SW480 (cell line): ENCODE measurements around the gene CDCP1.
"Not testable (repeated sequence)": the region's sequence is repeated elsewhere in the genome, so short reads cannot be mapped to it uniquely, and the experiment has no call there.

Experiments
- DNase-seq: peaks from one replicate; pipeline ENCODE4 v3.0.0-alpha.2; 2016; ENCODE audit warnings: low spot score

Gene CDCP1

DNA sequence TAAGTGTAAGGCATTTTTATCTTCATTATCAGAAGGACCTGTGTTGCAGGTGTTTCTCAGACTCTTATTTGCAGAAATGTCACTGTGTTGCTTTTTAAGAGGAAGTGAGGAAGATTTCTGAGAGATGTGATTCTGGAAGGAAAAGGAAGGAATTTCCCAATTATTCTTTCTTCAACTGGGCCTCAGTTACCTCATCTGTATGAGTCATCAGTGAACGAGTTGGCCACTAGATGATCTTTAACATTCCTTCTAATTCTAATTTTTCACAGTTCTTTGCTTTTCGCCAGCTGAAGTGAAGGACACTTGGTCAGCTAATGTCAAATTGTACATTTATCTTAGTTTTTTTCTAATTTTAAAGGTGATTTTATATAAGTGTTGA lies 91.2 kb downstream of the CDCP1 start:
- DNase-seq = no peak

DNA sequence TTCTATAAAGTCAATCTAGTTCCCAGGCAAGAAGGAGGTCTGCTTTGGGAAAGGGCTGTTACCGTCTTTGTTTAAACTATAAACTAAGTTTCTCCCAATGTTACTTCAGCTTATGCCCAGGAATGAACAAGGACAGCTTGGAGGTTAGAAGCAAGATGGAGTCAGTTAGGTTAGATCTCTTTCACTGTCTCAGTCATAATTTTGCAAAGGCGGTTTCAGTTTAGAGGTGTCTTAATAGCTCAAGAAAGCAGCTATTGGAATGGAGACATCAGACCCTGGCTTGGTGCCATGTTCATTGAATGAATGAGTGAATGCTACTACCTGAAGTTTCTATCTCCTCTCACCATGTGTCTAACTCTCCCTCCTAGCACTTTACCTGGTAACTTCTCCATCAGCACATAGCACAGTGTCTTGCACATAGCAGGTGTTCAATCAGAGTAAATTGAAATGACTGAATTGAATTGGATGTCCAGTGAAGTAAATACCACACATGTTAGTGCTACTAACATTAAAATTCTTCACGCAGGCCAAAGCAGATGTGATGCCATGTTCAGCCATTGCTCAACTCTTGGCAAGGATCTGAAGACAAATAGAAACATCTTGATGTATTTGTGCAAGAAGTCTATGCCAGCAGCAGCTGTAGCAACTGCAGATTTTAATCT lies 91.9 kb downstream of the CDCP1 start:
- DNase-seq = no peak

DNA sequence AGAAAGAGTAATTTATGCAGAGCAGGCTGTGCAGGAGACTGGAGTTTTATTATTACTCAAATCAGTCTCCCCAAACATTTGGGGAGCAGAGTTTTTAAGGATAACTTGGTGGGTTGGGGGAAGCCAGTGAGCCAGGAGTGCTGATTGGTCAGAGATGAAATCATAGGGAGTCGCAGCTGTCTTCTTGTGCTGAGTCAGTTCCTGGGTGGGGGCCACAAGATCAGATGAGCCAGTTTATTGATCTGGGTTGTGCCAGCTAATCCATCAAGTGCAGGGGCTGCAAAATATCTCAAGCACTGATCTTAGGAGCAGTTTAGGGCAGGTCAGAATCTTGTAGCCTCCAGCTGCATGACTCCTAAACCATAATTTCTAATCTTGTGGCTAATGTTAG lies 92.4 kb downstream of the CDCP1 start:
- DNase-seq = not testable (repeated sequence)

DNA sequence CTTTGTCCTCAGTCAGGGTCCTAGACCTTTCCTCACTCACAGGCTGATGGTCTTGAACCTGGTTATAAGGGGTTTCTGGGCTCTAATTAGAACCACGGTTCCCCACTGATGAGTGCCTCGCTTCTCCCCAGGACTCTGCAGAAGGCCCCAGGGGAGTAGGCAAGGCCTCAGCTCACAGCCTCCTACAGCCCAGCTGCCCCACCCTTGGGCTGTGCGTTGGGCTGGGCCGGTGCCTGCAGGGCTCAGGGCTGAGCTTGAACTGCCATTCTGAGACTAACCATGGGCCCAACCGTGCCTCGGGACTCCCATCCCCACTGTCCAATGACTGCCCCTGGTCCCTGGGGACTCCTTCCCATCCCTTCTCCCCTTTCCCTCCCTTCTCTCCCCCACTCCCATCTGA lies 94.5 kb downstream of the CDCP1 start:
- DNase-seq = no peak

GRCh38 chr3:45049807-45050206 lies 96.4 kb downstream of the CDCP1 start:
- DNase-seq = no peak

DNA sequence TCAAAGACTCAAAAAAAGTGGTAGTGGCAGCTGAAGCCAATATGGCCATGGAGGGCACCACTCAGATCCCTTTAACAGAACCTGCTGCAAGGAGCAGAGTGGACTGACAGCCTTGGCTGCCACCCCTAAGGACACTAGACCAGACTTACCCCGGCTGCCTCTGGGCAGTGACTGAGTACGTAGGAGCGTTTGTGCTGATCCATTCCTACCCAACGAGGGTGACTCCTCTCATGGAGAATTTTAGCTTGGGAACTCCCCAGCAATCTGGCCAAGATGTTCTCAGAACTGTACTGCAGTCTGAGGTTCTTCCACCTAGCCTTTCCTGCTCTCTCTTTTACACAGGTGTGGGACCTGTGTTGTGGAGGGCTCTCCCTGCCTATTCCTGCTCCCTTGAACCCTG lies 97.9 kb downstream of the CDCP1 start:
- no peak for DNase-seq

- DNase-seq = peak; percentile 41
Observed at GRCh38 chr3:45043728-45044299, 102.4 kb downstream of the CDCP1 start.

- DNase-seq = no peak
Observed at GRCh38 chr3:45042162-45042561, 104.0 kb downstream of the CDCP1 start.

DNA sequence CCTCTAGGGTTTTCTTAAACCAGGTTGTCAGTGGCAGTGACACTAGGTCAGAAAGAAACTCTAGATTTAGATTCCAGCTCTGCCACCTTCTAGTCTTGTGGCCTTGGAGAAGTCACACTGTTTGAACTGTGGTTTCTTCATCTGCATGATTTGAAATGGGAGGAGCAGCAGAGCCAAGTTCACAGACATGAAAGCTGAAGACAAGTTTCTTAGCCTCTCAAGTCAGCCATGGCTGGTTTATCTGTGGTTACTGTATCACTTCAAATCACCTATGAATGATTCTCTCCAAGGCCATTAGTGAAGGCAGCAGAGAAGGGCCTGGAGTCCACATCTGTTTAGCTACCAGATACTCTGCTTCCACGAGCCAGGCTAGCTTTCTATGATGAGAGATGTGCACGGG lies 104.5 kb downstream of the CDCP1 start:
- peak; percentile 25 for DNase-seq

- peak; percentile 92 for DNase-seq
Observed at GRCh38 chr3:45037720-45038455, 108.3 kb downstream of the CDCP1 start.

GRCh38 chr3:45035441-45036301 lies 110.5 kb downstream of the CDCP1 start:
- DNase-seq = no peak

- DNase-seq = peak; percentile 43
Observed at GRCh38 chr3:45034612-45035252, 111.4 kb downstream of the CDCP1 start.

GRCh38 chr3:45033791-45034190 lies 112.4 kb downstream of the CDCP1 start:
- DNase-seq = no peak
